Pancreas (tissue), 10 donors: ENCODE measurements around the gene RBMS1. TPM values are rescaled to one million over a fixed set of nuclear protein-coding genes. Genes with fewer than 3 reads are reported as not detected.

Experiments
- ATAC-seq, 4 donors: fragments of 200-7000 bp; cut with Tn5 transposase; one replicate each; pipeline versions ENCODE4 v1.8.0 to v1.9.1; 2020; ENCODE audit warnings: mild to moderate bottlenecking in 4 of 4, moderate library complexity in 4 of 4
- DNase-seq, 6 donors: peaks; one replicate each; pipeline ENCODE4 v3.0.0-alpha.2; 2020
- FAIRE-seq: peaks from 2 replicates; lab custom pipeline; 2012; peaks lifted over from hg19 to GRCh38; lab: Jason Lieb, UNC
- H3K27ac ChIP-seq, 4 donors: fragments of 200-600 bp; sonication (generic); 1 replicate in 3 of 4; 2 replicates in 1 of 4; pipeline versions ENCODE4 v1.5.0 to v1.8.0; 2020
- H3K27me3 ChIP-seq, 4 donors: fragments of 200-600 bp; one replicate each; pipeline ENCODE4 v1.8.0; 2021
- H3K36me3 ChIP-seq, 3 donors: fragments of 200-600 bp; sonication (generic) in 1 of 3; one replicate each; pipeline versions ENCODE4 v1.5.0 to v1.8.0; 2020 to 2021
- H3K4me1 ChIP-seq, 3 donors: fragments of 200-600 bp; one replicate each; pipeline ENCODE4 v1.8.0; 2021
- H3K4me3 ChIP-seq, 4 donors: fragments of 200-600 bp; sonication (generic) in 2 of 4; one replicate each; pipeline versions ENCODE4 v1.5.0 to v1.8.0; 2020 to 2021
- H3K9me3 ChIP-seq, 4 donors: fragments of 200-600 bp; one replicate each; pipeline ENCODE4 v1.8.0; 2021
- WGBS, 2 donors: extraction: QIAGEN DNeasy Blood & Tissue Kit; methylation state at CpG; one replicate each; pipeline ENCODE4 v1.1.7; 2013; 5-methylcytosine and 5-hydroxymethylcytosine counted together
- intact Hi-C, 3 donors: fragments of 100-400 bp; cut with DNase I; formaldehyde crosslinking; loops; one replicate each; pipeline versions ENCODE4 v1.11.1 to v1.14.2; 2022
- polyA plus RNA-seq, 2 donors: library from polyadenylated mRNA; stranded (reverse); fragments of 200-250 nt; gene quantifications; one replicate each; pipeline ENCODE4 v1.2.3, GENCODE V29; 2013
- total RNA-seq, 6 donors: library from RNA; stranded (reverse); fragmentation: NEBNext Ultra II Directional in 4 of 6; extraction: Animal tissue kit (Norgen Biotek cat#: 25700) in 4 of 6; gene quantifications; one replicate each; pipeline versions ENCODE4 v1.2.1 to v1.2.4, GENCODE V29; 2021 to 2023
- TF ChIP-seq, protein P1 (sequence below), 4 donors: fragments of 200-600 bp; sonication (generic) in 3 of 4; IDR thresholded peaks; one replicate each; pipeline versions ENCODE4 v1.5.0 to v1.8.0; 2021; ENCODE audit warnings: antibody characterized with exemption in 4 of 4
- donor health status: healthy with polysubstance abuse.
- donor health status: DM: no; HTN: no; CAD: no; lungs with moderate emphysema.
- donor health status: DM: no; HTN: no; CAD: no.
- donor health status: control.
- donor health status: control.
- donor health status: Bipolar disorder and iron deficiency.
- donor health status: DM: yes; HTN: yes; CAD: no.
- donor health status: DM: no; HTN: no; CAD: no.
- donor health status: DM: no; HTN: no; CAD: no.
- donor health status: DM: yes; HTN: yes; CAD: no.

Gene RBMS1
- total and polyA plus RNA-seq, 8 donors, result 6.3 to 26.1 (median 8.7) TPM

GRCh38 chr2:160356485-160356884, 137.1 kb downstream of the RBMS1 start:
- TF ChIP-seq, protein P1, sequence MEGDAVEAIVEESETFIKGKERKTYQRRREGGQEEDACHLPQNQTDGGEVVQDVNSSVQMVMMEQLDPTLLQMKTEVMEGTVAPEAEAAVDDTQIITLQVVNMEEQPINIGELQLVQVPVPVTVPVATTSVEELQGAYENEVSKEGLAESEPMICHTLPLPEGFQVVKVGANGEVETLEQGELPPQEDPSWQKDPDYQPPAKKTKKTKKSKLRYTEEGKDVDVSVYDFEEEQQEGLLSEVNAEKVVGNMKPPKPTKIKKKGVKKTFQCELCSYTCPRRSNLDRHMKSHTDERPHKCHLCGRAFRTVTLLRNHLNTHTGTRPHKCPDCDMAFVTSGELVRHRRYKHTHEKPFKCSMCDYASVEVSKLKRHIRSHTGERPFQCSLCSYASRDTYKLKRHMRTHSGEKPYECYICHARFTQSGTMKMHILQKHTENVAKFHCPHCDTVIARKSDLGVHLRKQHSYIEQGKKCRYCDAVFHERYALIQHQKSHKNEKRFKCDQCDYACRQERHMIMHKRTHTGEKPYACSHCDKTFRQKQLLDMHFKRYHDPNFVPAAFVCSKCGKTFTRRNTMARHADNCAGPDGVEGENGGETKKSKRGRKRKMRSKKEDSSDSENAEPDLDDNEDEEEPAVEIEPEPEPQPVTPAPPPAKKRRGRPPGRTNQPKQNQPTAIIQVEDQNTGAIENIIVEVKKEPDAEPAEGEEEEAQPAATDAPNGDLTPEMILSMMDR (IDR thresholded peaks at IDR 0.05), result no peak
- no peaks in the 10 kb centered on the region for H3K4me1 ChIP-seq
- no peak overlapping the region for H3K4me3 ChIP-seq
- FAIRE-seq (no peak), DNase-seq (no peak), ATAC-seq (no peak)
- H3K27me3 ChIP-seq, result no peaks in the 10 kb centered on the region
- WGBS, 2 donors, result 88% methylated on average over 1 of the region's 1 CpG
- intact Hi-C loops, result no loop called here
- H3K9me3 ChIP-seq, result peaks cover 0 to 3% (median 0%) of the 10 kb centered on the region in 4 donors
- no peaks in the 10 kb centered on the region for H3K36me3 ChIP-seq
- H3K27ac ChIP-seq, result no peak overlapping the region

- H3K4me1 ChIP-seq, result no peaks in the 10 kb centered on the region
- WGBS, 2 donors, result 29 to 39% methylated on average over 2 of the region's 2 CpGs
- no peak for DNase-seq
These were observed 138.5 kb downstream of the RBMS1 start for GRCh38 chr2:160355080-160355479.

DNA sequence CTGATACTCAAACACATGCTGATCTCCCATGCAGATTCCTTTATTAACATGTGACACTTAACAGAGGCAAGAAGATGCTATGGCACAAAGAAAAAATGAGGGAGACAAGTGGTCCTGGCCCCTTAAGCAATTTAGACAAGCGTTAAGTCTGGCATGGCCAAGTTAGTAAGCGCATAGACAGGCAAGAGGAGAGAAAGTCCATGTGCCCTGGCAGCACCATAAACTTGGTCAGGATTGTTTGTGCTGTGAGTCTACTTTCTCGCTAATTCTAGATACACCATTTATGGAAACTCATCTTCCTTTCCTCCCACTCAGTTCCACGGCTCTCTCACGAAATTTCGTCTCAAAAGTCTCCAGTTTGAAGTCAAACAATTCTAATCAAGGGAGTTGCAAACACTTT, 138.9 kb downstream of the RBMS1 start:
- WGBS, 2 donors, result 87 to 92% methylated on average over 6 of the region's 6 CpGs
- peaks cover 0 to 3% (median 0%) of the 10 kb centered on the region in 4 donors for H3K9me3 ChIP-seq
- H3K27me3 ChIP-seq, result no peaks in the 10 kb centered on the region
- H3K4me3 ChIP-seq, result no peak overlapping the region
- ATAC-seq (no peak), DNase-seq (no peak), FAIRE-seq (no peak)
- H3K4me1 ChIP-seq, result no peaks in the 10 kb centered on the region
- intact Hi-C loops, result no loop called here
- no peak overlapping the region for H3K27ac ChIP-seq
- TF ChIP-seq, protein P1 (IDR thresholded peaks at IDR 0.05), result no peak
- H3K36me3 ChIP-seq, result no peaks in the 10 kb centered on the region

More at GRCh38 chr2:160355080-160355479, 138.5 kb downstream of the RBMS1 start:
- ATAC-seq, result peak in 1 of 4 donors; percentile 8
- Histone ChIP-seq H3K36me3 (no peaks in the 10 kb centered on the region), H3K27ac (no peak overlapping the region), H3K4me3 (no peak overlapping the region), H3K27me3 (no peaks in the 10 kb centered on the region), H3K9me3 (peaks cover 0 to 3% (median 0%) of the 10 kb centered on the region in 4 donors)
- no peak for FAIRE-seq
- intact Hi-C loops, result no loop called here
- TF ChIP-seq, protein P1 (IDR thresholded peaks at IDR 0.05), result no peak

- ATAC-seq, result no peak
- no peak for DNase-seq
- TF ChIP-seq, protein P1 (IDR thresholded peaks at IDR 0.05), result no peak
- Histone ChIP-seq H3K27me3 (no peaks in the 10 kb centered on the region), H3K9me3 (peaks cover 0 to 3% (median 0%) of the 10 kb centered on the region in 4 donors), H3K27ac (no peak overlapping the region), H3K36me3 (no peaks in the 10 kb centered on the region), H3K4me3 (no peak overlapping the region), H3K4me1 (no peaks in the 10 kb centered on the region)
- intact Hi-C loops, result no loop called here
- FAIRE-seq, result no peak
- 91 to 92% methylated on average over 5 of the region's 5 CpGs for WGBS, 2 donors
These were observed 139.8 kb downstream of the RBMS1 start for GRCh38 chr2:160353813-160354212.

DNA sequence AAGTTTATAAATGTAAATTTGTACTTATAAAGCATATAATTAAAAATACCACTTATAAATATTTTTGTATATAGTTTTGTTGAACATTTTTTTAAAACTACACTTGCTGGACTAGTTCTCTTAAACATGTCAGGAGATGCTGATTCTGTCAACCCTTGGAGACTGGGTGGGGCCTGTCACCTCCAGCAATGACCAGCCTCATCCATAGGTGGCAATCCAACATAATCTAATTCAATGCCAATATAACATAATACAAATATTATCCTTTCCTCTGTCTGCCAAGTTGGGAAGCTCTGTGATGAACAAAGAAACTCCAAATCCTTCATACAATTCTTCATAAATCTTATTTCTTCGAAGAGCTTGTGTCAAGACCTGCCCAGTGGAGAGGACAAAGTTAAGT, 140.4 kb downstream of the RBMS1 start:
- Histone ChIP-seq H3K27me3 (no peaks in the 10 kb centered on the region), H3K27ac (no peak overlapping the region)

More for the DNA sequence above, 140.4 kb downstream of the RBMS1 start:
- H3K36me3 ChIP-seq, result no peaks in the 10 kb centered on the region
- FAIRE-seq, result no peak
- H3K9me3 ChIP-seq, result peaks cover 0 to 3% (median 0%) of the 10 kb centered on the region in 4 donors
- no peak for DNase-seq
- ATAC-seq, result peak in 2 of 4 donors; percentile 45
- TF ChIP-seq, protein P1 (IDR thresholded peaks at IDR 0.05), result no peak
- WGBS, 2 donors, result 76 to 85% methylated on average over 1 of the region's 1 CpG
- no peak overlapping the region for H3K4me3 ChIP-seq
- no peaks in the 10 kb centered on the region for H3K4me1 ChIP-seq
- intact Hi-C loops, result no loop called here
